Parathyroid adenoma (tissue), 2 donors: Measurements from ENCODE around the gene MAML2.

Experiments
- H2AFZ ChIP-seq: fragments of 300-600 bp; sonication (generic); one replicate; pipeline ENCODE4 v1.7.0; 2017; ENCODE audit warnings: antibody characterized with exemption, mild to moderate bottlenecking
- H3K27ac ChIP-seq: fragments of 300-600 bp; sonication (generic); one replicate; pipeline ENCODE4 v1.7.0; 2017
- H3K27me3 ChIP-seq: fragments of 300-600 bp; sonication (generic); one replicate; pipeline ENCODE4 v1.7.0; 2017; ENCODE audit warnings: low read length; ENCODE audit not compliant: control insufficient read depth, insufficient read depth
- H3K36me3 ChIP-seq: fragments of 300-600 bp; sonication (generic); one replicate; pipeline ENCODE4 v1.7.0; 2017; ENCODE audit warnings: low read length; ENCODE audit not compliant: control insufficient read depth, insufficient read depth
- H3K4me1 ChIP-seq: fragments of 300-600 bp; sonication (generic); one replicate; pipeline ENCODE4 v1.7.0; 2017; ENCODE audit warnings: control low read depth
- H3K4me2 ChIP-seq: fragments of 300-600 bp; sonication (generic); one replicate; pipeline ENCODE4 v1.7.0; 2017; ENCODE audit warnings: low read length
- H3K4me3 ChIP-seq: fragments of 300-600 bp; sonication (generic); one replicate; pipeline ENCODE4 v1.7.0; 2017; ENCODE audit warnings: low read depth, low read length
- H3K79me2 ChIP-seq: fragments of 300-600 bp; sonication (generic); one replicate; pipeline ENCODE4 v1.7.0; 2017; ENCODE audit warnings: control low read depth
- H3K9ac ChIP-seq: fragments of 300-600 bp; sonication (generic); one replicate; pipeline ENCODE4 v1.7.0; 2017; ENCODE audit warnings: mild to moderate bottlenecking
- H3K9me3 ChIP-seq: fragments of 300-600 bp; sonication (generic); one replicate; pipeline ENCODE4 v1.7.0; 2017; ENCODE audit warnings: low read length; ENCODE audit not compliant: control insufficient read depth
- CTCF ChIP-seq: fragments of 300-600 bp; sonication (generic); IDR thresholded peaks from one replicate; pipeline ENCODE4 v1.7.0; 2017; ENCODE audit warnings: antibody characterized with exemption, mild to moderate bottlenecking
- donor health status: primary hyperparathyroidism.

The MAML2 gene

GRCh38 chr11:96101146-96101545 is 241.8 kb downstream of the MAML2 start:
- Histone ChIP-seq H3K4me1 (peaks cover 14% of the 10 kb centered on the region), H3K27me3 (no peaks in the 10 kb centered on the region), H3K4me2 (no peak overlapping the region), H3K9me3 (no peaks in the 10 kb centered on the region), H3K9ac (no peak overlapping the region), H3K4me3 (no peak overlapping the region), H3K27ac (no peak overlapping the region), H2AFZ (no peak overlapping the region), H3K36me3 (no peaks in the 10 kb centered on the region), H3K79me2 (no peaks in the 10 kb centered on the region)
- TF ChIP-seq CTCF = no peak

- Histone ChIP-seq H3K9ac (no peak overlapping the region), H3K4me3 (peak overlapping the region; percentile 31), H3K4me1 (peaks cover 17% of the 10 kb centered on the region), H3K9me3 (no peaks in the 10 kb centered on the region), H3K27ac (peak overlapping the region; percentile 72), H3K79me2 (no peaks in the 10 kb centered on the region), H2AFZ (peak overlapping the region; percentile 56), H3K27me3 (no peaks in the 10 kb centered on the region), H3K36me3 (no peaks in the 10 kb centered on the region), H3K4me2 (peak overlapping the region; percentile 26)
- no peak for TF ChIP-seq CTCF
Observed at GRCh38 chr11:96098511-96099241, 244.3 kb downstream of the MAML2 start.

GRCh38 chr11:96097844-96098421 is 245.1 kb downstream of the MAML2 start:
- Histone ChIP-seq H3K27ac (peak overlapping the region; percentile 72), H3K79me2 (no peaks in the 10 kb centered on the region), H3K4me2 (no peak overlapping the region), H3K9me3 (no peaks in the 10 kb centered on the region), H3K9ac (no peak overlapping the region), H2AFZ (peak overlapping the region; percentile 56), H3K4me3 (no peak overlapping the region), H3K4me1 (peaks cover 17% of the 10 kb centered on the region), H3K27me3 (no peaks in the 10 kb centered on the region), H3K36me3 (no peaks in the 10 kb centered on the region)
- TF ChIP-seq CTCF = no peak

GRCh38 chr11:96096360-96096759 is 246.6 kb downstream of the MAML2 start:
- Histone ChIP-seq H3K79me2 (no peaks in the 10 kb centered on the region), H3K27me3 (no peaks in the 10 kb centered on the region), H3K9ac (no peak overlapping the region), H3K9me3 (no peaks in the 10 kb centered on the region), H2AFZ (no peak overlapping the region), H3K4me3 (no peak overlapping the region), H3K36me3 (no peaks in the 10 kb centered on the region), H3K4me2 (peak overlapping the region; percentile 31), H3K4me1 (peaks cover 17% of the 10 kb centered on the region), H3K27ac (peak overlapping the region; percentile 69)
- no peak for TF ChIP-seq CTCF

- Histone ChIP-seq H3K4me3 (no peak overlapping the region), H3K9ac (no peak overlapping the region), H3K4me2 (peak overlapping the region; percentile 55), H3K9me3 (no peaks in the 10 kb centered on the region), H3K27me3 (no peaks in the 10 kb centered on the region), H3K79me2 (no peaks in the 10 kb centered on the region), H3K4me1 (peaks cover 17% of the 10 kb centered on the region), H2AFZ (peak overlapping the region; percentile 5), H3K36me3 (no peaks in the 10 kb centered on the region), H3K27ac (peak overlapping the region; percentile 69)
- no peak for TF ChIP-seq CTCF
Observed at GRCh38 chr11:96095884-96096303, 247.1 kb downstream of the MAML2 start.
